ENCODE data around the gene KRTAP19-7. TPM values are rescaled to one million over a fixed set of nuclear protein-coding genes. Genes with fewer than 3 reads are reported as not detected.

The KRTAP19-7 gene
- total RNA-seq, 4 donors from 2014 or later, result not detected

DNA sequence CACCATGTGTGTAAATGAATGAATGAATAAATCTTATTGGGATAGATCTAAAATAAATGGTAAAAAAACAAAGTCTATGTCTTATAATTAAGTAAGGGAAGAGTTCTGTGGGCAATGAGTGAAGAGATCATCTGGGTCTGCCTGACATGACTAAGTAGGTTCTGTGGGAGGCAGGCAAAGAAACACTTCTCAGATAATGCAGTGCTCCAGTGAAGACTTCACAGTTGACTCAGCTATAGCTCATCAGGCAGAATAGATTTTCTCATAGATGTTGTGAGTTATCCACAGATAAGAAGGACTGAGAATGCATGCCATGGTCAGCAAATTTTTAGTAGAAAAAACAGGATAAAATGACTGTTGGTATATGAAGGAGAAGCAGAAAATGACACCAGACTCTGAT, 16.7 kb upstream of the KRTAP19-7 start:
- H3K27ac ChIP-seq (replicated peaks in 1 of 4), result no peak overlapping the region
- H3K36me3 ChIP-seq, result no peaks in the 10 kb centered on the region
- DNase-seq (ENCODE audit: extremely low spot score), result no peak
- no peaks in the 10 kb centered on the region for H3K9me3 ChIP-seq
- no peaks in the 10 kb centered on the region for H3K4me1 ChIP-seq
- no peak overlapping the region for H3K4me3 ChIP-seq
- TF ChIP-seq EP300 (IDR thresholded peaks at IDR 0.05) (no peak), POLR2AphosphoS5 (IDR thresholded peaks at IDR 0.05) (no peak), POLR2A (IDR thresholded peaks at IDR 0.05; ENCODE audit: low read depth) (no peak)
- TF ChIP-seq, protein P1, sequence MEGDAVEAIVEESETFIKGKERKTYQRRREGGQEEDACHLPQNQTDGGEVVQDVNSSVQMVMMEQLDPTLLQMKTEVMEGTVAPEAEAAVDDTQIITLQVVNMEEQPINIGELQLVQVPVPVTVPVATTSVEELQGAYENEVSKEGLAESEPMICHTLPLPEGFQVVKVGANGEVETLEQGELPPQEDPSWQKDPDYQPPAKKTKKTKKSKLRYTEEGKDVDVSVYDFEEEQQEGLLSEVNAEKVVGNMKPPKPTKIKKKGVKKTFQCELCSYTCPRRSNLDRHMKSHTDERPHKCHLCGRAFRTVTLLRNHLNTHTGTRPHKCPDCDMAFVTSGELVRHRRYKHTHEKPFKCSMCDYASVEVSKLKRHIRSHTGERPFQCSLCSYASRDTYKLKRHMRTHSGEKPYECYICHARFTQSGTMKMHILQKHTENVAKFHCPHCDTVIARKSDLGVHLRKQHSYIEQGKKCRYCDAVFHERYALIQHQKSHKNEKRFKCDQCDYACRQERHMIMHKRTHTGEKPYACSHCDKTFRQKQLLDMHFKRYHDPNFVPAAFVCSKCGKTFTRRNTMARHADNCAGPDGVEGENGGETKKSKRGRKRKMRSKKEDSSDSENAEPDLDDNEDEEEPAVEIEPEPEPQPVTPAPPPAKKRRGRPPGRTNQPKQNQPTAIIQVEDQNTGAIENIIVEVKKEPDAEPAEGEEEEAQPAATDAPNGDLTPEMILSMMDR (IDR thresholded peaks at IDR 0.05), result no peak
- no peaks in the 10 kb centered on the region for H3K27me3 ChIP-seq
- intact Hi-C loops (cut with DNase I), result no loop called here

DNA sequence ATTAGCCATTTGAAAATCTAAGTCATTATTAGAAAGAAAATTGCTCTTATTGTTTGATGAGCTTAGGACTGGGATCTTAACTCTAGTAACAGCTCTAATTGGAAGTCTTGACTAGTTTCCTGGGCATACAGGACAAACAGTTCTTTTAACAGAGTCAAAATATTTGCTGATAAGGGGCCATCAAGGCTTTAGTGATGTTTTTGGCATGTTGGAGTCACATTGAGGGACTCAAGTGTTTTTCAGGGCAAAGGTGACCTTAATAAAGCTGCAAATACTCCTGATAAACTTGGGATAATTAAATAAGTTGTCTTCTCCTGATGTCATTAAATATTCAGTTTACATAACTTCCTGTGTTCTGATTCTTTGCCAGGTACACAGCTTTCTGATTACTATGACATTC, 6.5 kb upstream of the KRTAP19-7 start:
- Histone ChIP-seq H3K27me3 (no peaks in the 10 kb centered on the region), H3K36me3 (no peaks in the 10 kb centered on the region), H3K4me3 (no peak overlapping the region), H3K4me1 (no peaks in the 10 kb centered on the region), H3K27ac (replicated peaks in 1 of 4) (no peak overlapping the region), H3K9me3 (no peaks in the 10 kb centered on the region)
- intact Hi-C loops (cut with DNase I), result no loop called here
- DNase-seq (ENCODE audit: extremely low spot score), result no peak
- no peak for TF ChIP-seq EP300 (IDR thresholded peaks at IDR 0.05)
- no peak for TF ChIP-seq POLR2AphosphoS5 (IDR thresholded peaks at IDR 0.05)
- TF ChIP-seq, protein P1 (IDR thresholded peaks at IDR 0.05), result no peak
- TF ChIP-seq POLR2A (IDR thresholded peaks at IDR 0.05; ENCODE audit: low read depth), result no peak

DNA sequence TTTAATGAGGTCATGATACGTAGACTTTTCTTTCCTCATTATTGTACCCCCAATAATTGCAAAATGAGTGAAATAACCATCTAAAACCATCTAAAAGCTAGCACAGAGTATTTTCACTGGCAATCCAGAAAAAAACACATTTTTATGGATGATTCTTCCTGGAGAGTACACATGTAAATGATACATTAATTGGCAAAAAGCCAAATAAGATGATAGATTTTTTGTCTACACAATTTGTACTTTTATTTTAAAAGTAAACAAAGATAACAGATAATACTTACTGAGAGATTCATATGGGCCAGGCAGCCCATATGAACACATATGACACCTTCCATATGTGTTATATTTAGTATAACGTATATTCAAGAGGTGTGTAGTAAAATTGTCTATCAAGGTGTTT, 2.5 kb upstream of the KRTAP19-7 start:
- DNase-seq (ENCODE audit: extremely low spot score), result no peak
- Histone ChIP-seq H3K27me3 (no peaks in the 10 kb centered on the region), H3K36me3 (no peaks in the 10 kb centered on the region), H3K4me1 (no peaks in the 10 kb centered on the region), H3K9me3 (no peaks in the 10 kb centered on the region), H3K4me3 (no peak overlapping the region), H3K27ac (replicated peaks in 1 of 4) (no peak overlapping the region)
- TF ChIP-seq EP300 (IDR thresholded peaks at IDR 0.05) (no peak), POLR2AphosphoS5 (IDR thresholded peaks at IDR 0.05) (no peak)
- TF ChIP-seq, protein P1 (IDR thresholded peaks at IDR 0.05), result no peak
- intact Hi-C loops (cut with DNase I), result no loop called here
- WGBS, result 79% methylated on average over 2 of the region's 2 CpGs

DNA sequence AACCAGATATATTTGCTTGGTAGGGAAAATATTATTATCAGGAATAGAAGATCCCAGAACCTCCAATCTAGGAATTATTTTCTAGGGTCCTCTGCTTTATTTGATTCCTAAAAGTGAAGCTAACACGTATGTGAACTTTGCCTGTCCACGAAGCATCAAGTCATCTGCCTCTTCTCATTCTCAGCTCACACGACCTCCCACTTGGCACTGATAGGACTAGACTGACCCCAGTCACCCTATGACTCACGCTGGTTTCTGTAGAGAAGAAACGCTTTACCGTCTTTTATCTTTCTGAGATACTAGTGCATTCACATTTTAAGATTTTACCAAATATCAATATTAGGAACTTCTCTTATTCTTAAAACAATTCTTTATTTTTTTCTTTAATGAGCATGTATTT, 2.0 kb upstream of the KRTAP19-7 start:
- DNase-seq (ENCODE audit: extremely low spot score), result no peak
- H3K27me3 ChIP-seq, result no peaks in the 10 kb centered on the region
- TF ChIP-seq EP300 (IDR thresholded peaks at IDR 0.05) (no peak), POLR2A (IDR thresholded peaks at IDR 0.05; ENCODE audit: low read depth) (no peak), POLR2AphosphoS5 (IDR thresholded peaks at IDR 0.05) (no peak)
- TF ChIP-seq, protein P1 (IDR thresholded peaks at IDR 0.05), result no peak
- H3K36me3 ChIP-seq, result no peaks in the 10 kb centered on the region
- H3K9me3 ChIP-seq, result no peaks in the 10 kb centered on the region
- H3K4me3 ChIP-seq, result no peak overlapping the region
- no peaks in the 10 kb centered on the region for H3K4me1 ChIP-seq
- intact Hi-C loops (cut with DNase I), result no loop called here
- H3K27ac ChIP-seq (replicated peaks in 1 of 4), result no peak overlapping the region
- 69% methylated on average over 6 of the region's 6 CpGs for WGBS

DNA sequence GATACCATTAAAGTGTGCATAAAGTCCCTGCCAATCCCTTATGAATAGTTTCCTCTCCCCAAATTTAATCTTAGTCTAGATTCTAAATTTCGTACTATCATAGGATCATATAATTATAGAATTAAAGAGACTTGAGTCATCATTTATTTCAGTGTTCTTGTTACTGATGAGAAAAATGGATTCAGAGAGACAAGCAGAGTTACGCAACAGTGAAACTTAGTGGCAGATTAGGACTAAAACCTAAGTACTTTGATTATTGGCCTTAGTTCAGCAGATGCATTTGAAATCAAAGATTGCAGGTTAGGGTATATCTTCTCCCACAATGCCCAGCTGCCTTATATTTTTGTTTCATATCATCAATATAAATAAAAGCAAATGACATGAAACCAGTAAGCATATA, 843 bp upstream of the KRTAP19-7 start:
- no peak for DNase-seq (ENCODE audit: extremely low spot score)
- no peaks in the 10 kb centered on the region for H3K4me1 ChIP-seq
- H3K27me3 ChIP-seq, result no peaks in the 10 kb centered on the region
- no peak overlapping the region for H3K27ac ChIP-seq (replicated peaks in 1 of 4)
- H3K36me3 ChIP-seq, result no peaks in the 10 kb centered on the region
- intact Hi-C loops (cut with DNase I), result no loop called here
- no peak overlapping the region for H3K4me3 ChIP-seq
- 83% methylated on average over 2 of the region's 2 CpGs for WGBS
- TF ChIP-seq, protein P1 (IDR thresholded peaks at IDR 0.05), result no peak
- TF ChIP-seq POLR2A (IDR thresholded peaks at IDR 0.05; ENCODE audit: low read depth), result no peak
- TF ChIP-seq POLR2AphosphoS5 (IDR thresholded peaks at IDR 0.05), result no peak
- TF ChIP-seq EP300 (IDR thresholded peaks at IDR 0.05), result no peak
- H3K9me3 ChIP-seq, result no peaks in the 10 kb centered on the region
